ENCODE results near the gene PDE2A.

DNA sequence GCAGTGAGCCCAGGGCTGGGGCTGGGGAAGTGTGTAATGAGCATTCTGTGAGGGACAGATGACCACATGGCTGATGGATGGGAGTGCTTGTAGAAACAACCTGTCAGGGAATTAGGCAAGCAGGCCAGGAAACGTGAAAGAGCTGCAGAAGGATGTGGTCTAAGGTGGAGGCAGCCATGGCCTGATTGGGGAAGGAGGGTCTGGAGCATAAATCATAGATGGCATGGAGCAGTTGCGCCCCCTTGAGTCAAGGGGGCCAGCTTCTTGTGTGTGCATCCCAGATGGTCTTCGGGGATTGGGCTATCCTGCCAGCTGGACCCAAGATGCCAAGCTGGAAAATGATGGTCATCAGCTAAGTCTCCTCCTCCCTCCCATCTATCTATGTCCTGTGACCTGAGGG, 120.5 kb downstream of the PDE2A start:
- TF ChIP-seq, protein P1, sequence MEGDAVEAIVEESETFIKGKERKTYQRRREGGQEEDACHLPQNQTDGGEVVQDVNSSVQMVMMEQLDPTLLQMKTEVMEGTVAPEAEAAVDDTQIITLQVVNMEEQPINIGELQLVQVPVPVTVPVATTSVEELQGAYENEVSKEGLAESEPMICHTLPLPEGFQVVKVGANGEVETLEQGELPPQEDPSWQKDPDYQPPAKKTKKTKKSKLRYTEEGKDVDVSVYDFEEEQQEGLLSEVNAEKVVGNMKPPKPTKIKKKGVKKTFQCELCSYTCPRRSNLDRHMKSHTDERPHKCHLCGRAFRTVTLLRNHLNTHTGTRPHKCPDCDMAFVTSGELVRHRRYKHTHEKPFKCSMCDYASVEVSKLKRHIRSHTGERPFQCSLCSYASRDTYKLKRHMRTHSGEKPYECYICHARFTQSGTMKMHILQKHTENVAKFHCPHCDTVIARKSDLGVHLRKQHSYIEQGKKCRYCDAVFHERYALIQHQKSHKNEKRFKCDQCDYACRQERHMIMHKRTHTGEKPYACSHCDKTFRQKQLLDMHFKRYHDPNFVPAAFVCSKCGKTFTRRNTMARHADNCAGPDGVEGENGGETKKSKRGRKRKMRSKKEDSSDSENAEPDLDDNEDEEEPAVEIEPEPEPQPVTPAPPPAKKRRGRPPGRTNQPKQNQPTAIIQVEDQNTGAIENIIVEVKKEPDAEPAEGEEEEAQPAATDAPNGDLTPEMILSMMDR (IDR thresholded peaks at IDR 0.05): peak in 2 of 4 donors; percentile 12 to 19
- TF ChIP-seq POLR2A (IDR thresholded peaks at IDR 0.05): no peak
